K562 (cell line): Measurements from ENCODE around the gene PDLIM7. TPM values are rescaled to one million over a fixed set of nuclear protein-coding genes. Genes with fewer than 3 reads are reported as not detected.
A peak's percentile ranks its signal among the peaks of the same experiment; 100 is the strongest.

Experiments
- ARID2 ChIP-seq: fragments of 450-650 bp; IDR thresholded peaks from 2 replicates; pipeline ENCODE4 v1.6.1; 2017; ENCODE audit warnings: antibody characterized with exemption, mild to moderate bottlenecking
- ATF2 ChIP-seq: sonication (generic); formaldehyde crosslinking; IDR thresholded peaks from 2 replicates; pipeline ENCODE4 v1.8.1; 2022; ENCODE audit warnings: missing genetic modification reagents
- CREB3L1 ChIP-seq: fragments of 450-650 bp; IDR thresholded peaks from 2 replicates; pipeline ENCODE4 v1.6.1; 2014; ENCODE audit warnings: low read depth, mild to moderate bottlenecking, moderate library complexity, borderline replicate concordance
- CXXC5 ChIP-seq: fragments of 250-450 bp; sonication (Bioruptor Pico); IDR thresholded peaks from 2 replicates; pipeline ENCODE4 v1.8.0; 2022; ENCODE audit warnings: inconsistent platforms, mild to moderate bottlenecking, moderate library complexity
- ERF ChIP-seq: fragments of 450-650 bp; formaldehyde crosslinking; IDR thresholded peaks from 2 replicates; pipeline ENCODE4 v1.4.0; 2020; ENCODE audit warnings: mild to moderate bottlenecking, mixed read lengths
- GATAD2B ChIP-seq: fragments of 450-650 bp; IDR thresholded peaks from 2 replicates; pipeline ENCODE4 v1.6.1; 2017; ENCODE audit warnings: mild to moderate bottlenecking, borderline replicate concordance
- MTA2 ChIP-seq: fragments of 450-650 bp; IDR thresholded peaks from 2 replicates; pipeline ENCODE4 v1.6.1; 2016; ENCODE audit warnings: low read depth
- PHF21A ChIP-seq: fragments of 450-650 bp; IDR thresholded peaks from 2 replicates; pipeline ENCODE4 v1.6.1; 2017; ENCODE audit warnings: low read depth, borderline replicate concordance
- POLR2A ChIP-seq: fragments of 450-650 bp; conservative IDR thresholded peaks from 2 replicates; pipeline ENCODE4 v1.6.1; 2016
- POLR3G ChIP-seq: IDR thresholded peaks from 2 replicates; pipeline ENCODE4 v1.6.1; 2011; ENCODE audit not compliant: insufficient read length, insufficient replicate concordance; ENCODE audit errors: extremely low read depth
- SAFB ChIP-seq: fragments of 200-400 bp; formaldehyde crosslinking; IDR thresholded peaks from 2 replicates; pipeline ENCODE4 v1.6.1; 2017; ENCODE audit warnings: low read depth, low read length, borderline replicate concordance
- SIN3B ChIP-seq: fragments of 450-650 bp; IDR thresholded peaks from 2 replicates; pipeline ENCODE4 v1.6.1; 2017; ENCODE audit warnings: low read depth, mild to moderate bottlenecking, moderate library complexity
- SOX6 ChIP-seq: fragments of 450-650 bp; IDR thresholded peaks from 2 replicates; pipeline ENCODE4 v1.6.1; 2014; ENCODE audit warnings: mild to moderate bottlenecking
- ZEB2 ChIP-seq: fragments of 450-650 bp; IDR thresholded peaks from 2 replicates; pipeline ENCODE4 v1.6.1; 2016
- ZNF3 ChIP-seq: fragments of 250-450 bp; sonication (Bioruptor Pico); IDR thresholded peaks from 2 replicates; pipeline ENCODE4 v1.5.0; 2021; ENCODE audit warnings: mild to moderate bottlenecking, moderate library complexity
- polyA plus RNA-seq, 8 experiments: library from polyadenylated mRNA; depleted of rRNA in 4 of 8; stranded (reverse) in 5 of 8; unstranded in 3 of 8; fragments of >200 nt; fragmentation: Nextera tagmentation in 2 of 8; fragmentation: Illumina TruSeq in 1 of 8; extraction: Ambion mirVana in 2 of 8; extraction: Trizol in 1 of 8; gene quantifications; 2 replicates each; pipeline versions ENCODE4 v1.2.1 to v1.2.3, GENCODE V29; 2011 to 2014; ENCODE audit warnings: inconsistent platforms in 1 of 8, missing spikeins in 1 of 8
- total RNA-seq, 7 experiments: library from RNA; depleted of rRNA in 6 of 7; stranded (reverse); fragments of >200 nt in 6 of 7; fragmentation: Illumina TruSeq in 2 of 7; extraction: Trizol in 2 of 7; gene quantifications; 2 replicates each; pipeline versions ENCODE4 v1.2.1 to v1.2.3, GENCODE V29; 2011 to 2021; ENCODE audit warnings: low replicate concordance in 1 of 7
- TF ChIP-seq, protein P1 (sequence below): fragments of 450-650 bp; formaldehyde crosslinking; IDR thresholded peaks from 2 replicates; pipeline ENCODE4 v1.4.0; 2020; ENCODE audit warnings: mild to moderate bottlenecking, moderate library complexity
- TF ChIP-seq, protein P2 (sequence below): fragments of 450-650 bp; IDR thresholded peaks from 2 replicates; pipeline ENCODE4 v1.6.1; 2017; ENCODE audit warnings: mild to moderate bottlenecking, moderate library complexity
- TF ChIP-seq, protein P3 (sequence below), 3 experiments: IDR thresholded peaks in 2 of 3; conservative IDR thresholded peaks in 1 of 3; 2 replicates each; pipeline ENCODE4 v1.5.1; 2011 to 2012; ENCODE audit warnings: low read length in 3 of 3, mild to moderate bottlenecking in 3 of 3, control low read depth in 2 of 3, improper control_type of control experiment in 1 of 3, inconsistent platforms in 1 of 3, low read depth in 1 of 3, mixed read lengths in 1 of 3, moderate library complexity in 1 of 3; ENCODE audit not compliant: insufficient read depth in 2 of 3

PDLIM7 gene
- total and polyA plus RNA-seq, 9 of the 15 experiments (the other 6 are each of a cell fraction or from before 2014, with no cell fraction given) = 2.1 to 124 (median 32.6) TPM

DNA sequence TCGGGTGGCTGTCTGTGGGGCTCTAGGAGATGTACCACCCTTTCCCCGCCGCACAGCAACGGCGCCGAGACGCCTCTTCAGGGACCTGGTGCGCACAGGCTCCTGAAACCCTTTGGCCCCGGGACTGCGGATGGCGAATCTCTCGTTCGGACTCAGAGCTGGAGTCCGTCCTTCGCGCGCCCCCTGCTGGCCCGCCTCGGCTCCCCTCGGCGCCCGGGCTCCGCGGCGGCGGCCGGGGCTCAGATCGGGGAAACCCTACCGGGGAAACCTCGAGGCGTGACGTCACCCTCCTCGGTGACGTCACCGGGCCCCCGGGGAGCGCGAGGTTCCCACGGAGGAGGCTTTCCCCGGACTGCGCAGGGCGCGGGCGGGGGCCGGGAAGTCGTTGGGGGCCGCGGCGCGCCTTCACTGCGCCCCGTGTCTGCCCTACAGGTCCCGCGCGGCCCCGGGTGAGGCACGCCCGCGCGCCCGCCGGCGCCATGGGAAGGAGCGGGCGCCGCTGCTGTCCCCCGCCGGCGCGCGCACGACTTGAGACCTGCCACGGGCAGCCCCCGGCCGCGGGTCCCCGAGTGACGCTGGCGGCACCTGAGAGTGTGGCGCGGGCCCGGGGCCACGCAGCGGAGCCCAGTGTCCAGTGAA is 42.9 kb downstream of the PDLIM7 start (continued):
- TF ChIP-seq, protein P1, sequence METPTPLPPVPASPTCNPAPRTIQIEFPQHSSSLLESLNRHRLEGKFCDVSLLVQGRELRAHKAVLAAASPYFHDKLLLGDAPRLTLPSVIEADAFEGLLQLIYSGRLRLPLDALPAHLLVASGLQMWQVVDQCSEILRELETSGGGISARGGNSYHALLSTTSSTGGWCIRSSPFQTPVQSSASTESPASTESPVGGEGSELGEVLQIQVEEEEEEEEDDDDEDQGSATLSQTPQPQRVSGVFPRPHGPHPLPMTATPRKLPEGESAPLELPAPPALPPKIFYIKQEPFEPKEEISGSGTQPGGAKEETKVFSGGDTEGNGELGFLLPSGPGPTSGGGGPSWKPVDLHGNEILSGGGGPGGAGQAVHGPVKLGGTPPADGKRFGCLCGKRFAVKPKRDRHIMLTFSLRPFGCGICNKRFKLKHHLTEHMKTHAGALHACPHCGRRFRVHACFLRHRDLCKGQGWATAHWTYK (CRISPR knock-in tag) = peak; percentile 56; the same call in 1 of the 2 replicates
- TF ChIP-seq CXXC5 (CRISPR knock-in tag) (peak; percentile 38; the same call in 1 of the 2 replicates), MTA2 (no peak), POLR2A (no peak), ATF2 (CRISPR knock-in tag) (peak; percentile 85; the same call in 1 of the 2 replicates), POLR3G (no peak), SOX6 (0 out of 2 replicates have a peak, but pooled peaks have one; percentile 15), ARID2 (peak; percentile 86), SIN3B (peak; percentile 56; the same call in 1 of the 2 replicates), CREB3L1 (no peak), ZNF3 (CRISPR knock-in tag) (no peak), ERF (0 out of 2 replicates have a peak, but pooled peaks have one; percentile 20), GATAD2B (peak; percentile 92), PHF21A (no peak), SAFB (peak; percentile 57; the same call in 1 of the 2 replicates), ZEB2 (peak; percentile 41; the same call in 1 of the 2 replicates)
- TF ChIP-seq, protein P2, sequence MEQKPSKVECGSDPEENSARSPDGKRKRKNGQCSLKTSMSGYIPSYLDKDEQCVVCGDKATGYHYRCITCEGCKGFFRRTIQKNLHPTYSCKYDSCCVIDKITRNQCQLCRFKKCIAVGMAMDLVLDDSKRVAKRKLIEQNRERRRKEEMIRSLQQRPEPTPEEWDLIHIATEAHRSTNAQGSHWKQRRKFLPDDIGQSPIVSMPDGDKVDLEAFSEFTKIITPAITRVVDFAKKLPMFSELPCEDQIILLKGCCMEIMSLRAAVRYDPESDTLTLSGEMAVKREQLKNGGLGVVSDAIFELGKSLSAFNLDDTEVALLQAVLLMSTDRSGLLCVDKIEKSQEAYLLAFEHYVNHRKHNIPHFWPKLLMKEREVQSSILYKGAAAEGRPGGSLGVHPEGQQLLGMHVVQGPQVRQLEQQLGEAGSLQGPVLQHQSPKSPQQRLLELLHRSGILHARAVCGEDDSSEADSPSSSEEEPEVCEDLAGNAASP = no peak
- TF ChIP-seq, protein P3, sequence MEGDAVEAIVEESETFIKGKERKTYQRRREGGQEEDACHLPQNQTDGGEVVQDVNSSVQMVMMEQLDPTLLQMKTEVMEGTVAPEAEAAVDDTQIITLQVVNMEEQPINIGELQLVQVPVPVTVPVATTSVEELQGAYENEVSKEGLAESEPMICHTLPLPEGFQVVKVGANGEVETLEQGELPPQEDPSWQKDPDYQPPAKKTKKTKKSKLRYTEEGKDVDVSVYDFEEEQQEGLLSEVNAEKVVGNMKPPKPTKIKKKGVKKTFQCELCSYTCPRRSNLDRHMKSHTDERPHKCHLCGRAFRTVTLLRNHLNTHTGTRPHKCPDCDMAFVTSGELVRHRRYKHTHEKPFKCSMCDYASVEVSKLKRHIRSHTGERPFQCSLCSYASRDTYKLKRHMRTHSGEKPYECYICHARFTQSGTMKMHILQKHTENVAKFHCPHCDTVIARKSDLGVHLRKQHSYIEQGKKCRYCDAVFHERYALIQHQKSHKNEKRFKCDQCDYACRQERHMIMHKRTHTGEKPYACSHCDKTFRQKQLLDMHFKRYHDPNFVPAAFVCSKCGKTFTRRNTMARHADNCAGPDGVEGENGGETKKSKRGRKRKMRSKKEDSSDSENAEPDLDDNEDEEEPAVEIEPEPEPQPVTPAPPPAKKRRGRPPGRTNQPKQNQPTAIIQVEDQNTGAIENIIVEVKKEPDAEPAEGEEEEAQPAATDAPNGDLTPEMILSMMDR (IDR thresholded peaks at IDR 0.05 in 2 of 3, conservative IDR thresholded peaks at IDR 0.05 in 1 of 3; ENCODE audit: insufficient read depth in 2 of 3, low read depth in 1 of 3, low read length in 3 of 3) = peak; percentile 90 to 98 (median 96)
